SK-N-SH (cell line): ENCODE results near the gene DGKD. TPM values are rescaled to one million over a fixed set of nuclear protein-coding genes. Genes with fewer than 3 reads are reported as not detected.
A peak's percentile ranks its signal among the peaks of the same experiment; 100 is the strongest.

Experiments
- CTCF ChIA-PET: fragments of 300-600, 350-600 bp; formaldehyde crosslinking; extraction: SDS; loops from one replicate; lab custom pipeline; 2021; lab: Yijun Ruan, JAX
- POLR2A ChIA-PET: fragments of 350-600 bp; sonication (Branson Sonifier 250); formaldehyde crosslinking; extraction: SDS; loops from one replicate; lab custom pipeline; 2020; ENCODE audit warnings: antibody characterized with exemption, inconsistent platforms; lab: Yijun Ruan, JAX
- DNase-seq: peaks from one replicate; pipeline ENCODE4 v3.0.0; 2012
- H2AFZ ChIP-seq: fragments of 200-600 bp; sonication (generic); 2 replicates; pipeline ENCODE4 v1.8.1; 2016; ENCODE audit warnings: antibody characterized with exemption, mild to moderate bottlenecking, low read depth
- H3F3A ChIP-seq: fragments of 200-600 bp; sonication (generic); replicated peaks from 2 replicates; pipeline ENCODE3; 2016; ENCODE audit warnings: antibody characterized with exemption, mild to moderate bottlenecking; ENCODE audit not compliant: insufficient read depth
- H3K27ac ChIP-seq, 2 experiments: fragments of 200-500 bp in 1 of 2; fragments of 200-600 bp in 1 of 2; sonication (Bioruptor generic) in 1 of 2; sonication (generic), shearing (Covaris generic) in 1 of 2; 2 replicates each; pipeline versions ENCODE4 v1.5.1 to v1.6.1; 2014 to 2016; ENCODE audit warnings: low read depth in 2 of 2, inconsistent platforms in 1 of 2, low read length in 1 of 2, mild to moderate bottlenecking in 1 of 2, mixed read lengths in 1 of 2
- H3K27me3 ChIP-seq: fragments of 200-600 bp; sonication (generic), shearing (Covaris generic); 2 replicates; pipeline ENCODE4 v1.6.1; 2016; ENCODE audit warnings: mixed run types; ENCODE audit not compliant: insufficient read depth
- H3K36me3 ChIP-seq, 2 experiments: fragments of 200-500 bp in 1 of 2; fragments of 200-600 bp in 1 of 2; sonication (Bioruptor generic) in 1 of 2; sonication (generic) in 1 of 2; replicated peaks in 1 of 2; 2 replicates each; pipeline versions ENCODE3 to v1.5.1; 2014 to 2016; ENCODE audit warnings: low read length in 1 of 2, mild to moderate bottlenecking in 1 of 2; ENCODE audit not compliant: insufficient read depth in 2 of 2, control insufficient read depth in 1 of 2
- H3K4me1 ChIP-seq, 2 experiments: fragments of 200-500 bp in 1 of 2; fragments of 200-600 bp in 1 of 2; sonication (Bioruptor generic) in 1 of 2; sonication (generic), shearing (Covaris generic) in 1 of 2; 2 replicates each; pipeline versions ENCODE4 v1.5.1 to v1.6.1; 2014 to 2016; ENCODE audit warnings: low read depth in 1 of 2, low read length in 1 of 2, mixed run types in 1 of 2; ENCODE audit not compliant: insufficient read depth in 2 of 2, control insufficient read depth in 1 of 2
- H3K4me2 ChIP-seq: fragments of 200-600 bp; sonication (generic), shearing (Covaris generic); 2 replicates; pipeline ENCODE4 v1.6.1; 2017; ENCODE audit warnings: mixed run types
- H3K4me3 ChIP-seq, 2 experiments: fragments of 200-500 bp in 1 of 2; fragments of 200-600 bp in 1 of 2; sonication (Bioruptor generic) in 1 of 2; sonication (generic), shearing (Covaris generic) in 1 of 2; 2 replicates each; pipeline versions ENCODE4 v1.5.1 to v1.8.1; 2014 to 2016; ENCODE audit warnings: low read depth in 2 of 2, inconsistent platforms in 1 of 2, low read length in 1 of 2, mild to moderate bottlenecking in 1 of 2, mixed read lengths in 1 of 2, moderate library complexity in 1 of 2
- H3K79me2 ChIP-seq: fragments of 200-600 bp; sonication (generic); 2 replicates; pipeline ENCODE4 v1.8.1; 2017; ENCODE audit warnings: mild to moderate bottlenecking; ENCODE audit not compliant: insufficient read depth
- H3K9ac ChIP-seq: fragments of 200-600 bp; sonication (generic); 2 replicates; pipeline ENCODE4 v1.6.1; 2017; ENCODE audit warnings: mixed run types
- H3K9me2 ChIP-seq: fragments of 200-600 bp; sonication (generic); 2 replicates; pipeline ENCODE4 v1.6.1; 2017; ENCODE audit warnings: mixed run types
- H3K9me3 ChIP-seq: fragments of 200-600 bp; sonication (generic); 2 replicates; pipeline ENCODE4 v1.6.1; 2017; ENCODE audit warnings: mixed run types, mild to moderate bottlenecking, moderate library complexity
- H4K20me1 ChIP-seq: fragments of 200-600 bp; sonication (generic); 2 replicates; pipeline ENCODE4 v1.6.1; 2017; ENCODE audit warnings: mild to moderate bottlenecking, mixed run types; ENCODE audit not compliant: insufficient read depth
- CTCF ChIP-seq: fragments of 200-600 bp; sonication (generic); IDR thresholded peaks from 2 replicates; pipeline ENCODE4 v1.6.1; 2017; ENCODE audit warnings: antibody characterized with exemption, mild to moderate bottlenecking, moderate library complexity
- FOSL2 ChIP-seq: IDR thresholded peaks from 2 replicates; pipeline ENCODE4 v1.4.0; 2012; ENCODE audit warnings: low read depth, mild to moderate bottlenecking, moderate library complexity, borderline replicate concordance
- GATA2 ChIP-seq: sonication (generic); formaldehyde crosslinking; IDR thresholded peaks from 2 replicates; pipeline ENCODE4 v1.5.0; 2020; ENCODE audit warnings: mild to moderate bottlenecking, missing genetic modification reagents
- MAX ChIP-seq: IDR thresholded peaks from 2 replicates; pipeline ENCODE4 v1.4.0; 2012; ENCODE audit warnings: low read depth
- MEF2A ChIP-seq: IDR thresholded peaks from 2 replicates; pipeline ENCODE4 v1.4.0; 2012; ENCODE audit warnings: low read depth, borderline replicate concordance
- MXI1 ChIP-seq: IDR thresholded peaks from 2 replicates; pipeline ENCODE4 v1.6.1; 2012; ENCODE audit warnings: mild to moderate bottlenecking, low read depth, low read length, improper control_type of control experiment
- NFIC ChIP-seq: IDR thresholded peaks from 2 replicates; pipeline ENCODE4 v1.4.0; 2012; ENCODE audit warnings: borderline replicate concordance
- NRF1 ChIP-seq: IDR thresholded peaks from 2 replicates; pipeline ENCODE4 v1.6.1; 2012; ENCODE audit warnings: low read depth, mild to moderate bottlenecking, low read length
- PBX3 ChIP-seq: IDR thresholded peaks from 2 replicates; pipeline ENCODE4; 2012
- RAD21 ChIP-seq: IDR thresholded peaks from 2 replicates; pipeline ENCODE4 v1.6.1; 2012; ENCODE audit warnings: mild to moderate bottlenecking, low read length
- RCOR1 ChIP-seq: fragments of 150-350 bp; IDR thresholded peaks from 2 replicates; pipeline ENCODE4 v1.6.1; 2017; ENCODE audit warnings: antibody characterized with exemption, low read length
- SIN3A ChIP-seq: IDR thresholded peaks from 2 replicates; pipeline ENCODE4 v1.6.1; 2012; ENCODE audit warnings: low read depth, mild to moderate bottlenecking, low read length, moderate library complexity, borderline replicate concordance
- SMC3 ChIP-seq: IDR thresholded peaks from 2 replicates; pipeline ENCODE4 v1.6.1; 2012; ENCODE audit warnings: low read depth, low read length, improper control_type of control experiment
- USF1 ChIP-seq: IDR thresholded peaks from 2 replicates; pipeline ENCODE4 v1.4.0; 2012; ENCODE audit warnings: low read depth, borderline replicate concordance
- YY1 ChIP-seq: IDR thresholded peaks from 2 replicates; pipeline ENCODE4 v1.4.0; 2012; ENCODE audit warnings: low read depth, mild to moderate bottlenecking
- WGBS: methylation state at CpG from one replicate; pipeline ENCODE4 v1.1.6; 2017; ENCODE audit warnings: low lambda C conversion rate; 5-methylcytosine and 5-hydroxymethylcytosine counted together
- polyA plus RNA-seq, 3 experiments: library from polyadenylated mRNA; depleted of rRNA; stranded (reverse); fragments of >200 nt; gene quantifications; 2 replicates each; pipeline ENCODE4 v1.2.3, GENCODE V29; 2012

DGKD gene
- polyA plus RNA-seq, 1 of the 3 experiments (the other 2 are of a cell fraction) = 21.7 TPM

GRCh38 chr2:233443511-233444183 lies 89.4 kb downstream of the DGKD start:
- POLR2A ChIA-PET = no interaction called here
- H3K36me3 ChIP-seq = peaks cover 5 to 24% of the 10 kb centered on the region in 2 experiments

More at GRCh38 chr2:233443511-233444183, 89.4 kb downstream of the DGKD start:
- Histone ChIP-seq H2AFZ (no peak overlapping the region), H4K20me1 (no peaks in the 10 kb centered on the region), H3K4me3 (no peak overlapping the region; a peak in 1 of 4 replicates), H3K9ac (no peak overlapping the region), H3K9me3 (no peaks in the 10 kb centered on the region), H3F3A (no peaks in the 10 kb centered on the region), H3K27me3 (no peaks in the 10 kb centered on the region), H3K4me1 (no peaks in the 10 kb centered on the region), H3K27ac (no peak overlapping the region)
- CTCF ChIA-PET = interaction anchor here (0.6 to 3.2 kb wide), 47 partner anchors 8 to 922 kb away, joined by 3 to 29 read pairs (median 4); partner anchors contain the start of gene DGKD
- peak; percentile 92 for DNase-seq
- TF ChIP-seq MEF2A = no peak
- TF ChIP-seq NRF1 = no peak
- peak; percentile 93 for TF ChIP-seq RAD21
- TF ChIP-seq PBX3 = no peak
- TF ChIP-seq CTCF = peak; percentile 90
- no peak for TF ChIP-seq RCOR1
- peak; percentile 48; the same call in 1 of the 2 replicates for TF ChIP-seq MAX
- TF ChIP-seq FOSL2 = no peak
- TF ChIP-seq NFIC = no peak
- no peak for TF ChIP-seq YY1
- no peak for TF ChIP-seq USF1
- TF ChIP-seq MXI1 = peak; percentile 99
- peak; percentile 91 for TF ChIP-seq SMC3
- no peak for TF ChIP-seq GATA2 (CRISPR knock-in tag)
- peak; percentile 93 for TF ChIP-seq SIN3A
- TF ChIP-seq, all 33 proteins: peak for 6
- WGBS = 65% methylated on average over 18 of the region's 18 CpGs
- Histone ChIP-seq H3K79me2 (peaks cover 5% of the 10 kb centered on the region; the same call in 1 of the 2 replicates), H3K4me2 (no peak overlapping the region), H3K9me2 (no peaks in the 10 kb centered on the region)
